Brain microvascular endothelial cell (primary cell): ENCODE data around the gene EML4.
"Not testable (repeated sequence)": the region's sequence is repeated elsewhere in the genome, so short reads cannot be mapped to it uniquely, and the experiment has no call there.

ENCODE experiments used
- DNase-seq: peaks from one replicate; pipeline ENCODE4 v3.0.0-alpha.2; 2020
- H3K27ac ChIP-seq: fragments of 250-450 bp; sonication (Bioruptor Pico); 2 replicates; pipeline ENCODE4 v1.5.1; 2020; ENCODE audit warnings: mild to moderate bottlenecking, moderate library complexity
- H3K27me3 ChIP-seq: fragments of 250-450 bp; sonication (Bioruptor Pico); replicated peaks from 2 replicates; pipeline ENCODE4 v1.5.1; 2020; ENCODE audit warnings: mild to moderate bottlenecking
- H3K36me3 ChIP-seq: fragments of 250-450 bp; sonication (Bioruptor Pico); replicated peaks from 2 replicates; pipeline ENCODE4 v1.5.1; 2020; ENCODE audit warnings: mild to moderate bottlenecking
- H3K4me3 ChIP-seq: 2 replicates; pipeline ENCODE4 v1.5.1; 2011; ENCODE audit warnings: low read depth, mild to moderate bottlenecking, control low read depth, low read length, moderate library complexity
- CTCF ChIP-seq: IDR thresholded peaks from 2 replicates; pipeline ENCODE4 v1.5.1; 2011; ENCODE audit warnings: low read depth, mild to moderate bottlenecking, moderate library complexity, low read length, control low read depth, inconsistent platforms; ENCODE audit errors: missing control alignments
- in situ Hi-C: cut with HindIII; loops from 2 replicates; pipeline ENCODE4 v1.10.0; 2017; ENCODE audit warnings: low sequenced_read_pairs, low pct_ligation_motif_present

Gene EML4

GRCh38 chr2:42371611-42372473 lies 202.7 kb downstream of the EML4 start:
- no peak for DNase-seq
- Histone ChIP-seq H3K36me3 (no peaks in the 10 kb centered on the region), H3K4me3 (no peak overlapping the region), H3K27ac (no peak overlapping the region), H3K27me3 (no peaks in the 10 kb centered on the region)
- TF ChIP-seq CTCF = no peak
- in situ Hi-C loops = no loop called here

GRCh38 chr2:42372474-42373200 lies 203.5 kb downstream of the EML4 start:
- no peaks in the 10 kb centered on the region for H3K27me3 ChIP-seq
- no peak for DNase-seq
- no peaks in the 10 kb centered on the region for H3K36me3 ChIP-seq
- H3K27ac ChIP-seq = no peak overlapping the region
- H3K4me3 ChIP-seq = no peak overlapping the region
- in situ Hi-C loops = no loop called here
- TF ChIP-seq CTCF = no peak

- DNase-seq = no peak
- H3K36me3 ChIP-seq = no peaks in the 10 kb centered on the region
- H3K27me3 ChIP-seq = no peaks in the 10 kb centered on the region
- TF ChIP-seq CTCF = no peak
- no peak overlapping the region for H3K4me3 ChIP-seq
- in situ Hi-C loops = no loop called here
- no peak overlapping the region for H3K27ac ChIP-seq
These were observed 207.6 kb downstream of the EML4 start for GRCh38 chr2:42376758-42377157.

GRCh38 chr2:42378415-42378814 lies 209.3 kb downstream of the EML4 start:
- Histone ChIP-seq H3K27me3 (no peaks in the 10 kb centered on the region), H3K36me3 (no peaks in the 10 kb centered on the region), H3K27ac (no peak overlapping the region), H3K4me3 (no peak overlapping the region)
- in situ Hi-C loops = no loop called here
- DNase-seq = no peak
- no peak for TF ChIP-seq CTCF

- H3K4me3 ChIP-seq, DNase-seq, in situ Hi-C loops, H3K36me3 ChIP-seq, H3K27me3 ChIP-seq, H3K27ac ChIP-seq: not testable (repeated sequence)
These were observed 210.9 kb downstream of the EML4 start for GRCh38 chr2:42380026-42380425.

GRCh38 chr2:42382144-42382543 lies 213.0 kb downstream of the EML4 start:
- no peaks in the 10 kb centered on the region for H3K27me3 ChIP-seq
- no peaks in the 10 kb centered on the region for H3K36me3 ChIP-seq
- TF ChIP-seq CTCF = no peak
- no peak for DNase-seq
- no peak overlapping the region for H3K4me3 ChIP-seq
- in situ Hi-C loops = no loop called here
- no peak overlapping the region for H3K27ac ChIP-seq
